NOMO-1 treated with DMSO at 0.1 percent for 48 hours (cell line): Measurements from ENCODE around the gene NOTUM.
A peak's percentile ranks its signal among the peaks of the same experiment; 100 is the strongest.

Experiments used
- DNase-seq: peaks from one replicate; lab custom pipeline; 2025; ENCODE audit not compliant: unreplicated experiment; lab: John Stamatoyannopoulos, UW

Gene NOTUM

DNA sequence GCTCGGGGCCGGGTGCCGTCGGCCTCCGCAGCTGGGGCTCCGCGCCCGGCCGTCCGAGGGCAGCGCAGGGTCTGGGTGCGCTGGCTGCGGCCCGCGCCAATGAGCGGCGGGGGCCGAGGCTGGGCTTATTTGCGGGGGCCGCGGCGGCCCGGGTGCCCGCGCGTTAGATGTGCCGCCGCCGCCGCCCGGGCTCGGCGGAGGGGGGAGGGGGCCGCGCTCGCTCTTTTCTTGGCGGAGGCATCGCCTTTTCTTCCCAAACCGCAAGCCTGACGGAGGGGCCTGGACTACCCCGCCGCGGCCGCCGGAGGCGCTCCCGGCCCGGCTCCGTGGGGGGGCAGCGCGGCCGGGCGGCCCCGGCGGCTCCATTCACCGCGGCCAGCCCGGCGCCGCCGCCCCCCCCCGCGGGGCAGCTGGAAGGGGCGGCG lies at the start of gene NOTUM:
NOTUM (minus strand) TSS at position 101 of the 425 bp plus-strand sequence. CDS start 278 bp downstream, outside the sequence.
- DNase-seq = peak; percentile 12

DNA sequence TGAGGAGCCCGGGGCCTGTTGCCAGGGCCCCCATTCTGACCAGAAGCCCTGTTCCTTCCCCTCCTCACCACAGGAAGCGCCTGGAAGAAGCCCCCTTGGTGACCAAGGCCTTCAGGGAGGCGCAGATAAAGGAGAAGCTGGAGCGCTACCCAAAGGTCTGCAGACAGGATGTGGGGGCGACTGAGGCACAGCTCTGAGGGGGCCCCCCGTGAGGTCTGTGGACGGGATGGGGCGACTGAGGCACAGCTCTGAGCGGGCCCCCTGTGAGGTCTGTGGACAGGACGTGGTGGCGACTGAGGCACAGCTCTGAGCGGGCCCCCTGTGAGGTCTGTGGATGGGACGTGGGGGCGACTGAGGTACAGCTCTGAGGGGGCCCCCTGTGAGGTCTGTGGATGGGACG lies 48.4 kb upstream of the NOTUM start:
- DNase-seq = no peak

DNA sequence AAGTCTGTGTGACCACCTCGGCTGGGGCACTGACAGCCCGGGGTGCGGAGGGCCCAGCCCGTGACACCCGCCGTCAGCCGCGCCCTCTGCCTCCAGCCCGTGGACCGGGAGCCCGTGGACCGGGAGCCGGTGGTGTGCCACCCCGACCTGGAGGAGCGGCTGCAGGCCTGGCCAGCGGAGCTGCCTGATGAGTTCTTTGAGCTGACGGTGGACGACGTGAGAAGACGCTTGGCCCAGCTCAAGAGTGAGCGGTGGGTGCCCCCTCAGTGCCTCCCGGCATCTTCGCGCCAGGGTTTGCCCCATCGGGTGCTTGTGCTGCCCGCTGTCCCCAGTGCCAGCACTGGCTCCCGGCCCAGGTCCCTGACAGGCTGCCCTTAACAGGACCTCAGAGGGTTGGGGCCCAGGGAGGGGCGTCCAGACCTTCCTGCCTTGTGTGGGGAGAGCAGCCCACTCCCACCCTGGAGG lies 48.0 kb upstream of the NOTUM start:
- no peak for DNase-seq

DNA sequence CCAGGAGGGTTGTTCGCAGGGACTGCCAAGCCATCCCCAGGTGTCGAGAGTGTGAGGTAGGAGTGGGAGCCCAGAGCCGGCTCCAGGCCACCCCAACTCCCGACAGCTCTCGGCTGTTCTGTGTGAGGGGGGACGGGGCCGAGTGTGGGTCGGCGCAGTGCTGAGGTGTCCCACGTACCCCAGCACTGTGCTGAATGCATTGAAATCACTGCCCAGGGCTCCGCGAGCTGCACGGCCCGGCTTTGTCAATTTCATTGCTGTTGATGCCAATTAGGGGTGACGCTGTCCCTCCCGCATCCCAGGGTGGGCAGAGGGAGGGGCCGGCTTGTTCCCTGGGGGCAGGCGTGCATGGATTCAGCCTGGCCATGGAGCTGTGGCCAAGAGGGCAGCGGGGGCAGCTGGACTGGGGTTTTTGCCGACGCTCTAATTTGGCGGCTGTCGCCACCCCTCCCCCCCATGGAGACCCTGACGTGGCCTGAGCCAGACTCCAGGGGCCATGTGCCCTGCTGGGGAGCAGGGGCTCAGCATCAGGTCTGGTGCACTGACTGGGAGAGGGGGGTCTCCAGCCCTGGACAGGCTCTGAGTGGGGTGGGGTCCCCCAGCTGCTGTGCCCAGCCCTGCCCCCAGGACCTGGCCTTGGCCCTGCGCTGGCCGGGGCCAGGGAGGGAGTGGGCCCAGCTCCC lies 47.4 kb upstream of the NOTUM start:
- DNase-seq = no peak

DNA sequence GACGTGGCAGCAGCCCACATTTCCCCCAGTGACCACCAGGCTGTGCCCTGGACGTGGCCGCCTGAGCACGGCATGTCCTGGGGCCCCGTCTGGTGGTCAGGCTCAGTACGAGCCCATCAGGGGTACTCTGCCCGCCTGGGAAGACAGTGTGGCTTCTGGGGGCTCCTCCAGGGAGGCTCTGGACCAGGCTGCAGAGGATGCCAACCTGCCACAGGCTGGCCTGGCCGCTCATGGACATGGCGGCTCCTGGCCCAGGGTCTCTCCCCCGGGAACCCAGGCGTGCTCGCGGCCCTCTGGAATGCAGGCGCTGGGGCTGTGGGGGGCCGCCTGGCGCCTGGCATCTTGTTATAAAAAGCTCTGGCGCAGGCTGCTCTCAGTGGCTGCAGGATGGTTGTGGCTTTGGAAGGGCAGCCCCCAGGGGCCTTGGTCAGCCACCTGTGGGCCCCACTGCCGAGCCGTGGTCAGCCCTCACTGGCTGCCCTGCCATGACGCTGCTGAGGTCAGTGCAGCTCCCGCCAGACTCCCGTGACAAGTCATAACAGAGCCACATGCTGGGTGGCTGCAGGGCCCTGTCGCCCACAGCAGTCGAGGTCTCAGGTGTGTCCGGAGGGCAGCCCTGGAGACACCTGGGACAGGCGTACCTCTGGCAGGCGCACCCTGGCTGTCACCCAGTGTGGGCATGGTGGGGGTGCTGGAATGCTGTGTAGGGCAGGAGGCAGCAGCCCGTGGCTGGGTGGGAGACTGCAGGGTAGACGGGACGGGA lies 46.7 kb upstream of the NOTUM start:
- no peak for DNase-seq

DNA sequence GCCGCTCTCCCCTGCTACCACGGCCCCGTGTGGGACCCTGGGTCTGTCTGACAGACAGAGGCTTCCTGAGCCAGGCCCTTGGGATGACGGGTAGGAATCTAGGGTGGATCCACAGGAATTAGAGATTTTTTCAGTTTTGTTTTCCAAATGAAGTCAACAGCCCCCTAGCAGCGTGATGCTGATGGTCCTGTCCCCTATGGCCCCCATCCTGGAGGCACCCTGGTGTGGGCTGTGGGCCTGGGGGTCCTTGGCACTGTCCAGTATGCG lies 46.2 kb upstream of the NOTUM start:
- DNase-seq = no peak

DNA sequence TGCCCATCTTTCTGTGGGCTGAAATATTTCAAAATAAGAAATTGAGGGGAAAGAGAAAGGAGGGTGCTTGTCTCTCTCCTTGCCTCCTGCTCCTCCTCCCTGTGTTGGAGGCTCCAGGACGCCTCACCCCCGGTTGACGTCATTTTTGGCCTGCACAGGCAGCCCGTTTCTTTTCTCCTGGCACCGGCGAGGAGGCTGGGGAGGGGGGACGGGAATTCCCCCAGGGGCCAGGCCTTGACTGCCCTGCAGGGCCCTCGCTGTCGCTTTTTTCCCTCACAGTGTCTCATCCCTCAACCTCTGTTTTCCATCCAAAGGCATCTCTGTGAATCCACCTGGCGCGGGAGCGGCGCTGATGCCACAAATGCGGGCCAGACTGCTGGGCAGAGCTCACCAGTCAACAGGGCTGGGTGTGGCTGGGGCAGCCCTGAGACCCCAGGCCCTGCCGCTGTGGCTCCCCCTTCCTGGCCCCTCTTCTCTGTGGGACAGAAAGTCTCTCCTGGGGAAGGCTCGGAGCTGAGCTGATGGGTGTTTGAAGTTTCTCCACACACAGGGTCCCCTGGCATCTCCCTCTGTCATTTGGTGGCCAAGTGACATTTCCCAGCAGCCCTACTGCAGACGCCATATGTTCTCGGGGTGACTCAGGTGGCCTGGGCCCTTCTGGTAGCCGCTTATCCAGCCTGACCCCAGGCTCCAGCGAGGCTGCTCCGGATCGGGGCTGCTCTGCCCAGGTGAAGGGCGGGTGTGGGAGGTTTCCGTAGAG lies 45.7 kb upstream of the NOTUM start:
- no peak for DNase-seq

DNA sequence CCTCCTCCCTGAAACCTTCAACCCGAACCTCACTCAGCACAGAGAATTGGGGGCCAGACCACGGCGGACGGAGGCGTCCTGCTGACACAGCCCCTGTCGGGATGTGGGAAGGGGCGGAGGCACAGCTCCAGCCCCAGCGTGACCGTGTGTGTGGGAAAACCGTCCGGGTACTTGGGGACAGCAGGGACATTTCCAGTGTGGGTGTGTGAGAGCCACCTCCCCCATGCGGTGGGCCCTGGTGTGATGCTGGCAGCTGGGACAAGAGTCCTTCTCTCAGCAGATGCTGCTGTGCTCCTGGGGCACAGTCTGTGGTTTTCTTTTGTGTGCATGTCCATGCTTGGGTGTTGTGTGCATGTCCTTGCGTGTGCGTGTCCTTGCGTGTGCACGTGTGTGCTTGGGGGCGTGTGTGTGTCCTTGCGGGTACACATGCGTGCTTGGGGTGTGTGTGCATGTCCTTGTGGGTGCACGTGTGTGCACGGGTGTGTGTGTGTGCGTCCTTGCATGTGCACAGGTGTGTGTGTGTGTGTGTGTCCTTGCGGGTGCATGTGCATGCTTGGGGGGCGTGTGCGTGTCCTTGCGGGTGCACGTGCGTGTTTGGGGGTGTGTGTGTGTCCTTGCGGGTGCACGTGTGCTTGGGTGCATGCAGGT lies 44.8 kb upstream of the NOTUM start:
- no peak for DNase-seq

DNA sequence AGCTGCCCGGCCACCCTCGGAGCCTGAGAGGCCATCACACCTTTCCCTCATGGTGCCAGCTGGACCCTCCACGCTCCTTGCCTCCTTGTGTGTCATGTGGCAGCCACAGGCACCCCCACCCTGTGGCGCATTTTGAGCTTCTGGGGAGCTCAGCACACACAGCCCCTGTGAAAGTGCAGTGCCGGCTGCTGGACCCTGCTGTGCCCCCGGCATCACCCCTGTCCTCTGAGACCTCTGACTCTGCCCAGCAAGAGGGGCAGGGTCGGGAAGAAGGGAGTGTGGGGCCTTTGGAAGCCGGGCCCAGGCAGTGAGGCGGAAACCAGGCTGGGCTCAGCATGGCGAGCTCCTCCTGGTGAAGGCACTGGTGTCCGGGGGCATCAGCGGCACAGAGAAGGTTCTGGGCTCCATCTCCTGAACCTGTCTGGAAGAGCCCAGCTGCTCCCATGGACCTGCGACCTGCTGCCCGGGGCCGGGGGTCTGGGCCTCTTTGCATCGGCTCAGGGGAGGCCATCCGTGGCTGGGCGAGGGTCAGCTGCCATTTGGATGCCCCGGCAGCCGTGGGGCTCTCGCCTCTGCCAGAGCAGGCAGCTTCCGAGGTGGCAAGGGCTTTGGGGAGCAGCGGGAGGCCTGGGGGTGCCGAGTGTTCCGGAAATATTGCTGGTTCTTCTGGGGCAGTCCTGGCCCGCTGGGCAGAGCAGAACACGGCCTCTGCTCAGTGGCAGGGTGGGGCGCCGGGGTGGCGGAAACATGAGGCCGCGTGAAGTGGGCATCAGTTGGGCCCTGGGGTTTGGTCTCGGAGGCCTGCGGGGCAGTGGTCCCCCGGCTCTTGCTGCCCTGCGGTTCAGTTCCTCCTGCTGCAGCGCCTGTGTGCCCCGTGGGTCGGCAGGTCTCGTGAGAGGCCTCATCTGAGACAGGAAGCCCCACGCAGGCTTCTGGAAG lies 43.8 kb upstream of the NOTUM start:
- no peak for DNase-seq

DNA sequence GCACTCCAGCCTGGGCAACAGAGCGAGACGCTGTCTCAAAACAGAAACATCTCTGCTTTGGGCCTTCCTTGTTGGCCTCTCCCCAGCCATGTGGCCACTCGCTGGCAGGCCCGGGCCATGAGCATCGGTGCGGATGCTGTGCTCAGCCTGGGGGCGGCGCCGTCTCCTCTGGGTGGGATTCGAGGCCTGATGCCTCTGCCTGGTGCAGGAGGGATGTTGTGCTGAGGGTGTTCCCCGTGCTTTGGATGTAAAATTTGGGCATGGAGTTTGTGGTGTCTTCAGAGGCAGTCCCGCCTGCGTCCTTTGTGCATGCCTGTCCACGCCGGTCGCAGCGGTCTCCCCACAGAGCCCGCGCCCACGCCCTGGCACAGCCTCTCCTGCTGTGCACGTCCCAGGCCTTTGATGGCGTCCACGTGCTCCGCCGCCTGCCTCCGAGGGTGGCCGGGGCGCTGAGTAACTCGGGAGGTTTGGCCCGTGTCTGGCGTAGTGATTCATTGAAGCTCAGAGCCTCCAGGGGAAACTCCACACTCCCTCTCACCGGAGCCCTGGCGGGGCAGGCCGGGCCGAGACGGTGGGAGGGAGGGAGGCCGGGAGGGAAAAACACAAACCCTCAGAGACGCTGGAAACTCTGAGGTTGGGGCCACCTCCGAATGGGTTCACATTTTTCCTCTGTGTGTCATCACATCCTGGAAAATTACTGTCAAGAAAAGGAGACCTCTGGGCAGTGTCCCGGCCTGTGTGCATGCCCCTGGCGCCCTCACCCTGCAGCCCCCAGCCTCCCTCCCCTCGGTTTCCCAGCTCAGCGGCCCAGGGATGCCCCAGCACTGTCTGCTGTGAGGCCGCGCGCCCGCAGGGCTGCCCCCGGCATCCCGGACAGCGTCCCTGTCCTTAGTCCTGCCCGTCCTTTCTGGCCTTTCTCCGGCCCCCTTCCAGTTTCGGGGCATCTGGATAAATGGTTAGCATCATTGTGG lies 42.7 kb upstream of the NOTUM start:
- no peak for DNase-seq

DNA sequence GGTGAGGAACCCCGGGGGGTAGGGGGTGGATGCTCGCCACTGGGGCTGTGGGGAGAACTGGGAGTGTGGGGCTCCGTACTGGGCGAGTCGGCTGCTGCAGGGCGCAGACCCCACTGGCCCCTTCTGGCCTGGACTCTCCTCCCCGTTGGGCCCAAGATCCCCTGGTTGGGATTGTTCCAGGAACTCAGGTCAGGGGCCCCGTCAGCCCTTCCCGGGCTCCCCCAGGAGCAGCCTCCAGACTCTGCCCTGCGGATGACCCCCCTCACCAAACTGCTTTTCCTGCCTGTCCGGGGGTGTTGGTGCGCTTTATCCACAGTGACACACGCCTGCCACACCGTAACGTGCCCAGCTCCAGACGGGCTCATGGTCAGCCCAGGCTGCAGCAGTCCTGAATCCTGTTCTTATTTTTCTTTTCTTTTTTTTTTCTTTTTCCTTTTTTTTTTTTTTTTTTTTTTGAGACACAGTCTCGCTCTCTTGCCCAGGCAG lies 40.6 kb upstream of the NOTUM start:
- DNase-seq = no peak

DNA sequence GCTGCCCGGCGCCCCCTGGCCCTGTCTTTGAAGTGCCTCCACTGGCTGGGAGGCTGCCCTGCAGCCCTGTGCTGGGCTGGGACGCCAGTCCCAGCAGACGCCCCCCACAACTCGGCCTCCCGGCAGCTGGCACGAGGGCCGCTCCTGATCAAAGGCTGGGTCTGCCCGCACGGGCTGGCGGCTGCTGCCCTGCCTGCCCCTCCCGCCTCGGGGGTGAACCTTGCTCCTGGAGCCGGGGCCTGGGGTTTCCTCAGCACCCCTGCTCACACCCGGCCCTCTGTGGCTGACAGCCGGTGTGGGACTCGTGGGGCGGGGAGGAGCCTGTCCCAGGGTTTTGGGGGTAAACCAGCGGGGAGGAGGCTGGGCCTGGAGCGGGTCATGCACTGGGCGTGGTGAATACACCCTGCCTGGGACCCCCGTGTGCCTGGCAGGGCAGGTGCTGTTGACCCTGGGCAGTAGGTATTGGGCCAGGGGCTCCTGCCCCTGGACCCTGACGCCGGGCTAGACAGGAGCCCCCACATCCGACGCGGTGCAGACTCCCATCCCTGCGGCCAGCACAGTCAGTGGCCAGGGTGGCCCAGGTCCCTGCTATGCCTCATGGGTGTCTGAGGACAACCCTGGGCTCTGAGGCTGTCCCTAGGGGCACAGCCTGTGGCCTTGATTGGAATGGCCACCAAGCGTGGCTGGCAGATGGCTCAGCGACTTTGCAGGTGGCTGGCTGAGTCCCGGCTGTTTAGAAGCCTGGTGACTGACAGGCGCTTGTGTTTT lies 40.0 kb upstream of the NOTUM start:
- DNase-seq = no peak

DNA sequence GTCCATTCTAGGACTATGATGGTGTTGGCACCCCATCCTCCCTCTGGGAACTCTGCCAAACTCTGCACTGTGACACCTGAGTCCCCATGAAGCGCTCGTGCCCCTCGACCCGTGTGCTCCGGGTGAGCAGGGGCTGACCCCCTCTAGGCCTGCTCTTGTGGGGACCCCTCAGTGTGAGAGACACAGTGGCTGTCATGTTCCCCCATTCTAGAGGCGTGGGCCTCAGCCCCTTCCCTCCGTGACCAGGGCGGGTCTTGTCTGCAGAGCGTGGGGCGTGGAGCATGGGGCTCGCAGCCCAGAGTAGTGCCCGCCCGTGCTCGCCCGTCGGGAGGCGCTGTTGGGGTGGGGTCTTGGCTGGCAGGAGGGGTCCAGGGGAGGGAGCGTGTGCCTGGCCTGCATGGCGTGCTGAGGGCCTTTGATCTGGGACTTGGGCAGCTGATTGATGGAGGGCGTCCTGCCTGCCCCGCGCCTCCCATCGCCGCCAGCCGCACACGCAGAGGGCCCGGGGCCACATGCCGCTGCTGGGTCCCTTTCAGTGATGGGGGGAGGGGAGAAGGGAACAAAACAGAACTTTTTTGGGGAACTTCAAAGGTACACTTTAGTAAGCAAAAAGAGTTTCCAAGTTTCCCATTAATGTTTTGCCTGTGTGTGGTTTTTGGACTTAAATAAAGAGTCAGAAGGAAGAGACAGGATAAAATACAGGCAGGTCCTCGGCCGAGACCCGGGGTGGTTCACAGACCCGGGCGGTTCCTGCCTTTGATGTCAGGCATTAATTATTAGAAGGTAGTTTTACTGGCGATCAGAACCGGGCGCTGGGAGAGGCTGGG lies 39.2 kb upstream of the NOTUM start:
- DNase-seq = no peak

DNA sequence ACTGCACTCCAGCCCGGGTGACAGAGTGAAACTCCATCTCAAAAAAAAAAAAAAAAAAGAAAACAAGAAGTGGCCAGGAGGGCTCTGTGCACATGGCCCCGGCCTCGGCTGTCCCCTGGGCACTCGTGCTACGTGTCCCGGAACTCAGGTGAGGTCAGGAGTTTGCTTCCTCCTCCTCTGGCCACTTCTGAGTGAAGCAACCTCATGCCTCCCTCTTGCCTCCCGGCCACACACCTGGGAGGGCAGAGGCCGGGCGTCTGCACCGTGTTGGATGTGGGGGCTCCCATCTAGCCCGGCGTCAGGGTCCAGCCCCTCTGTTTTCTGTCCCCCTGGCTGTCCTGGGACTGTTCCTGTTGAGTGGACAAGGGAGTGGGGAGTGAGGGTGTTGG lies 38.6 kb upstream of the NOTUM start:
- DNase-seq = no peak

DNA sequence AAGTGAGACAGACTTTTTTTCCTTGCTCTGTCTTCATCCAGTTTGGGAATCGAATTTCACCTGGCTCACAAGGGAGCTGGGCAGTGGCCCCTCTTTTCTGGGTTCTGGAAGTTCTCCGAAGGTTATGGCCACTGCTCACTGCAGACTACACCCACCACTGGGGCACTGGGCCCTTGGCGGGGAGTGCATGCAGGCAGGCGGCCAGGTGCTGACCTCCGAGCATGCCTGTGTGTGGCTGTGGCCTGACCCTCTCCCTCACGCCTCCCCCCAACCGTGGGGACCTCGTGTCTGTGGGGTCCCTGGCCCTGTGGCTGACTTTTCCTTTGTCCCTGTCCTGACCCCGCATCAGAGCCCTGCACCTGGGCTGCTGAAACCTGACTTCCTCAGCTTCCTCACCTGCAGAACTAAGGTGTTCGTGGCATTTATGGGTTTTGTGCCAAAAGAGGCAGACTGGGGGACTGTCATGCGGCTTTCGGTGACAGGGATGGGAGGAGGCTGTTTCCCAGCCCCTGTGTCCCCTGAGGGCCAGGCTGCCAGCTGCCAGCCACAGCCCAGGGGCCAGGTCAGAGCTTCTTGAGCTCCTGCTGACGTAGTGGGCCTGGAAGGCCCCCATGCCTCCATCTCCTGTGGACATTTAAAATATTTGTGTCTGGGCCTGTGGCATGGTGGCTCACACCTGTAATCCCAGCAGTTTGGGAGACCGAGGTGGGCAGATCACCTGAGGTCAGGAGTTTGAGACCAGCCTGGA lies 37.9 kb upstream of the NOTUM start:
- no peak for DNase-seq

DNA sequence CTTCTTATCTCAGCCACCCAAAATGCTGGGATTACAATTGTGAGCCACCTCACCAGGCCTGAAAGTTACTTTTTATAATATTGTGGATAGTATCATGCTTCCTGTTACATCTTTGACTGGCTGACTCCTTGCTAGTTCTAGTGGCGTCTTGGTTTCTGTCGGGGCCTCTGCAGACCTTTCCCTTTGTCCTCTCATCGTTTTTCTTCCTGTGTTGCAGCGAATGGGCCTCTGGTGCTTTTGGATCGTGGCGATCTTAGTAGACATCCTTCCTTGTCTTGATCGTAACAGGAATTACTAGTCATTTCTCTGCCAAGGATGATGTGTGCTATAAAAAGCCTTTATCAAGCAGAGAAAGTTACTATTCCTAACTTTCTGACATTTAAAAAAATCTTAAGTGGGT lies 37.2 kb upstream of the NOTUM start:
- DNase-seq = no peak
